C4-2B (cell line): ENCODE measurements around the gene INPP5E.

Experiments
- CTCF ChIP-seq: fragments of 450-650 bp; conservative IDR thresholded peaks from 2 replicates; pipeline ENCODE4 v1.5.1; 2017; ENCODE audit warnings: mild to moderate bottlenecking
- ZFX ChIP-seq: fragments of 450-650 bp; IDR thresholded peaks from 2 replicates; pipeline ENCODE4 v1.6.1; 2017

GRCh38 chr9:136432591-136432990 is 7.1 kb downstream of the INPP5E start:
- no peak for TF ChIP-seq ZFX
- TF ChIP-seq CTCF = no peak
